ENCODE measurements around the gene ADAMTS13. TPM values are rescaled to one million over a fixed set of nuclear protein-coding genes. Genes with fewer than 3 reads are reported as not detected.

Gene ADAMTS13
- total and polyA plus RNA-seq, 8 donors, result 1.2 to 11.1 (median 7.5) TPM

DNA sequence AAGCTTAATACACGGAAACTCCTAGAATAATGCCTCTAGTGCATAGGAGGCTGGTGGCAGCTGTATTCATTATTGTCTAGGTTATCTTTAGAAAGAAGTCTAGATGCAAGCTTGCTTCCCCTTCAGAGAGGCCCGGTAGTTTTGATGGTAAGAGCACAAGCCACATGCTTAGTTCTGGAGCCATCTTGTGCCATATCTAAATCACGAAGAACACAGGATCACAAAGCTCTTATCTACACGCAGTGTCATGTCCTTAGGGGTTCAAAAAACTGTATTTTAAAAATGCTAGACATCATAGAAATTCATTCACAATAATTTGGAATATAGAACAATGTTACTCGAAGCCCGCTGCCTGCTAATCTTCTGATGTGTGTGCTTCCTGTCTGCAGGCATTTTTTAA is 43.8 kb downstream of the ADAMTS13 start:
- Histone ChIP-seq H3K4me1 (peaks cover 3 to 12% of the 10 kb centered on the region in 2 donors), H3K36me3 (peaks cover 0 to 14% of the 10 kb centered on the region in 2 donors), H3K27me3 (no peaks in the 10 kb centered on the region), H3K9me3 (no peaks in the 10 kb centered on the region), H3K4me3 (no peak overlapping the region), H3K27ac (no peak overlapping the region)
- TF ChIP-seq, protein P1, sequence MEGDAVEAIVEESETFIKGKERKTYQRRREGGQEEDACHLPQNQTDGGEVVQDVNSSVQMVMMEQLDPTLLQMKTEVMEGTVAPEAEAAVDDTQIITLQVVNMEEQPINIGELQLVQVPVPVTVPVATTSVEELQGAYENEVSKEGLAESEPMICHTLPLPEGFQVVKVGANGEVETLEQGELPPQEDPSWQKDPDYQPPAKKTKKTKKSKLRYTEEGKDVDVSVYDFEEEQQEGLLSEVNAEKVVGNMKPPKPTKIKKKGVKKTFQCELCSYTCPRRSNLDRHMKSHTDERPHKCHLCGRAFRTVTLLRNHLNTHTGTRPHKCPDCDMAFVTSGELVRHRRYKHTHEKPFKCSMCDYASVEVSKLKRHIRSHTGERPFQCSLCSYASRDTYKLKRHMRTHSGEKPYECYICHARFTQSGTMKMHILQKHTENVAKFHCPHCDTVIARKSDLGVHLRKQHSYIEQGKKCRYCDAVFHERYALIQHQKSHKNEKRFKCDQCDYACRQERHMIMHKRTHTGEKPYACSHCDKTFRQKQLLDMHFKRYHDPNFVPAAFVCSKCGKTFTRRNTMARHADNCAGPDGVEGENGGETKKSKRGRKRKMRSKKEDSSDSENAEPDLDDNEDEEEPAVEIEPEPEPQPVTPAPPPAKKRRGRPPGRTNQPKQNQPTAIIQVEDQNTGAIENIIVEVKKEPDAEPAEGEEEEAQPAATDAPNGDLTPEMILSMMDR (IDR thresholded peaks at IDR 0.05), result no peak
- DNase-seq (no peak), ATAC-seq (no peak)
- intact Hi-C loops (cut with DNase I), result no loop called here

DNA sequence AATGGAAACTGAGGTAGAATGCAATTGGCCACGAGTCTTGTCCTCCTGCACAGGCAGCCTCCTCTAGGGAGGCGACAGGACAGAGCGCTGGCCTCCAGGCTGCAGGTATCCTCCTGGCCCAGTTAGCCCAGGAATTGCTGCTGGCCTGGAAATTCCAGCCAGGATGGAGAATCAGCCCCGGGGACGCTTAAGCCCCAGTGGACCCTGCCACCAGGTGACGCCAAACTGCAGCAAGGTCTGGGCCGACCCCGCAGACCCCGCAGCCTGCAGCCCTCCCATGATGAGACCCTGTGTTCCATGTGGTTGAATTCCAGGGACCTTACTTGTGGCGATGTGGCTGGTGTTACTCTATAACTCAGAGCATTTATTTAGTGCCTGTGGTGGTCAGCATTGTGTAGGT is 44.9 kb downstream of the ADAMTS13 start:
- Histone ChIP-seq H3K4me1 (peaks cover 0 to 17% of the 10 kb centered on the region in 2 donors), H3K9me3 (no peaks in the 10 kb centered on the region), H3K27me3 (no peaks in the 10 kb centered on the region), H3K4me3 (no peak overlapping the region), H3K27ac (no peak overlapping the region), H3K36me3 (peaks cover 0 to 24% of the 10 kb centered on the region in 2 donors)
- TF ChIP-seq, protein P1 (IDR thresholded peaks at IDR 0.05), result no peak
- intact Hi-C loops (cut with DNase I), result no loop called here
- no peak for DNase-seq
- ATAC-seq, result no peak

DNA sequence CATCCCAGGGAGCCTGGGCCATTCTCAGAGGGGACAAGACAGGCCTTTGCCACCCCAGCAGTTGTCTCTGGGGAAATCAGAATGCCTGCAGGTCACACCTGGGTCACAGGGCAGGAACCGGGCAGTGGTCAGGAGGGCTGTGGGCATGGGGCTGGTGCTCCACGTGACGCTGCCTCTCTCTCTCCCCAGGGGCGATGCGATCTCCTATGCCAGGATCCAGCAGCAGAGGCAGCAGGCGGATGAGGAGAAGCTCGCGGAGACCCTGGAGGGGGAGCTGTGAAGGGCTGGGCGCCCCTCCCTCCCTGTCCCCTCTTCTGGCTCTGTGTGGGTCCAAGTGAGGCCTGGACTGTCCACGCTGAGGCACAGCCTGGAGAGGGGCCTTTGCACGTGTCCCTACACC is 46.2 kb downstream of the ADAMTS13 start:
- DNase-seq (no peak), ATAC-seq (no peak)
- no peak overlapping the region for H3K4me3 ChIP-seq
- intact Hi-C loops (cut with DNase I), result no loop called here
- TF ChIP-seq, protein P1 (IDR thresholded peaks at IDR 0.05), result no peak
- no peaks in the 10 kb centered on the region for H3K9me3 ChIP-seq
- peaks cover 0 to 22% of the 10 kb centered on the region in 2 donors for H3K4me1 ChIP-seq
- H3K27ac ChIP-seq, result no peak overlapping the region
- peaks cover 0 to 37% of the 10 kb centered on the region in 2 donors for H3K36me3 ChIP-seq
- no peaks in the 10 kb centered on the region for H3K27me3 ChIP-seq

DNA sequence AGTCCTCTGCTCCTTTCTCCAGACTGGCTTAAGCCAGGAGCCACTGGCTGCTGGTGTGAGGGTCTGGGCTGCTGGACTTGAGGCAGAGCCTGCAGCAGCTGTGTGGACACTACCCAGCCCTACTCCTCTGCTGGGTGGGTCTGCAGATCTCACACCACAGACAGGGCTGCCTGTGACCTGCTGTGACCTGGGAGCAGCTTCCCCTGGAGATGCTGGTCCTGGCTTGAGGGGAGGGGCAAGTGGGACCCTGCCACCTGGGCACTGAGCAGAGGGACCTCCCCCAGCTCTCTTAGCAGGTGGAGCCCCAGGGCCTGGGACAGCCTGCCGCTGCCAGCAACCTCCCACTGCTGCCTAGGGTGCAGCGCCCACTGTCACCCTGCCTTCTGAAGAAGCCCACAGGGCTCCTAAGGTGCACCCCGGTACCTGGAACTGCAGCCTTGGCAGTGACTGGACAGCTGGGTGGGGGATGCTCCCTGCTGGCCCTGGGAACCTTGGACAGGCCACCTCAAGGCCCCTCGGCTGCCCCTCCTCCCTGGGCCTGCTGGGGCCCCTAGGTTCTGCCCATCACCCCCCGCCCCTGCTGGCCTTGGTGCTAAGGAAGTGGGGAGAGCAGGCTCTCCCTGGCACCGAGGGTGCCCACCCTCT is 46.7 kb downstream of the ADAMTS13 start:
- Histone ChIP-seq H3K4me3 (no peak overlapping the region), H3K36me3 (peaks cover 0 to 42% of the 10 kb centered on the region in 2 donors), H3K27me3 (no peaks in the 10 kb centered on the region), H3K27ac (no peak overlapping the region), H3K4me1 (peaks cover 0 to 25% of the 10 kb centered on the region in 2 donors), H3K9me3 (no peaks in the 10 kb centered on the region)
- TF ChIP-seq, protein P1 (IDR thresholded peaks at IDR 0.05), result no peak
- no peak for DNase-seq
- no peak for ATAC-seq
- intact Hi-C loops (cut with DNase I), result no loop called here

DNA sequence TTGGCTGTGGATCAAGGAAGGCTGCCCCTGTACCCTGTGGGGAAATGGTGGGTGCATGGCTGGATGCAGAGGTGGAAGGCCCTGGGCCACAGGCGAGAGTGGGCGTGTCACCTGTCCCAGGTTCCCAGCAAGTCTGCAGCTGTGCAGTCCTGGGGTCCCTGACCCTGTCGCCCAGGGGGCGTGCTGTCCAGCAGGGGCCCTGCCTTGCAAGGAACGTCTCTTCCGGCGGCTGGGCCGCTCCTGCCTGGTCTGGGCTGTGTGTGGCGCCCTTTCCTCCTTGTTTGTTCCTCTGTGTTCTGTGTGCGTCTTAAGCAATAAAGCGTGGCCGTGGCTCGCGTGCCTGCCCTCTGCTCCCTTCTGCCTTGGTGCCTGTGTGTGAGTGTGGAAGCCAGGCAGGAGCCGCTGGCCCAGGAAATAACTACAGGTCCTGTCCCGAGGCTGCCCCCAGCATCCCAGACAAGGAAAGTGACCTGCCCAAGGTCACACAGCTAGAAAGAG is 48.3 kb downstream of the ADAMTS13 start:
- DNase-seq, result peak in 1 of 4 donors; percentile 79
- Histone ChIP-seq H3K36me3 (peaks cover 0 to 54% of the 10 kb centered on the region in 2 donors), H3K27me3 (no peaks in the 10 kb centered on the region), H3K4me3 (no peak overlapping the region), H3K9me3 (no peaks in the 10 kb centered on the region), H3K4me1 (peaks cover 0 to 35% of the 10 kb centered on the region in 2 donors), H3K27ac (peak overlapping the region in 1 of 2 donors; percentile 37)
- intact Hi-C loops (cut with DNase I), result no loop called here
- peak; percentile 15 for ATAC-seq
- TF ChIP-seq, protein P1 (IDR thresholded peaks at IDR 0.05), result no peak
